Effector memory CD4-positive, alpha-beta T cell (primary cell): ENCODE data around the gene CARD14.

Source experiments
- DNase-seq, 3 donors: peaks; one replicate each; pipeline ENCODE4 v3.0.0-alpha.2; 2020
- H3K27ac ChIP-seq: 2 replicates; pipeline ENCODE4 v1.7.0; 2013; ENCODE audit warnings: mild to moderate bottlenecking, low read length, moderate library complexity; ENCODE audit not compliant: insufficient read depth, poor library complexity, severe bottlenecking
- H3K27me3 ChIP-seq: replicated peaks from 2 replicates; pipeline ENCODE4 v1.7.0; 2013; ENCODE audit warnings: mild to moderate bottlenecking, low read length; ENCODE audit not compliant: insufficient read depth, control insufficient read depth, poor library complexity, severe bottlenecking
- H3K36me3 ChIP-seq: 2 replicates; pipeline ENCODE4 v1.7.0; 2013; ENCODE audit warnings: mild to moderate bottlenecking, low read length, moderate library complexity; ENCODE audit not compliant: control insufficient read depth, insufficient read depth
- H3K4me1 ChIP-seq: 2 replicates; pipeline ENCODE4 v1.7.0; 2013; ENCODE audit warnings: low read length, mild to moderate bottlenecking; ENCODE audit not compliant: control insufficient read depth, insufficient read depth, poor library complexity, severe bottlenecking
- H3K4me3 ChIP-seq: 2 replicates; pipeline ENCODE4 v1.7.0; 2013; ENCODE audit warnings: low read length, low read depth, mild to moderate bottlenecking; ENCODE audit not compliant: insufficient read depth, poor library complexity, severe bottlenecking
- H3K9me3 ChIP-seq: 2 replicates; pipeline ENCODE4 v1.7.0; 2013; ENCODE audit warnings: mild to moderate bottlenecking, low read length, moderate library complexity; ENCODE audit not compliant: control insufficient read depth

CARD14 gene

GRCh38 chr17:80166446-80166845 is 3.4 kb upstream of the CARD14 start:
- no peaks in the 10 kb centered on the region for H3K27me3 ChIP-seq
- H3K4me1 ChIP-seq = no peaks in the 10 kb centered on the region

DNA sequence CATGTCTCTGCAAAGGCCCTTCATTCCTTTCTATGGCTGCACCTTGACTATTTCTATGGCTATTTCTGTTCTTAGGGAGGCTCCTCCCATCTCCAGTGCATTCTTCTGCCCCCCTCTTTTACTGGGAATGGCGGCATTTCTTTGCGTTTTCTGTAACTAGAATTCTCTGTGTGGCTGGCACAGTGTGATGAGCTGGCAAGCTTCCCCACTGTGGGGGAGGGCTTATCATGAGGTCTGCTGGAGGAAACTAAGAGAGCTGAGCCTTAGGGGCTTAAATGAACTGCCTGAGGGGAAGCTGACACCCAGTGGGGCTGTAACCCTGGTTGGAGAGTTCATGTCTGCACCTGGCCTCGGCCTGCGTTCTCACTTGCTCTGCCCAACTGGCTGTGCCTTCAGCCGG is 1.5 kb upstream of the CARD14 start:
- H3K27me3 ChIP-seq = no peaks in the 10 kb centered on the region
- no peak overlapping the region for H3K27ac ChIP-seq
- no peaks in the 10 kb centered on the region for H3K9me3 ChIP-seq
- no peak overlapping the region for H3K4me3 ChIP-seq
- no peak for DNase-seq
- H3K4me1 ChIP-seq = no peaks in the 10 kb centered on the region
- H3K36me3 ChIP-seq = no peaks in the 10 kb centered on the region

More at GRCh38 chr17:80166446-80166845, 3.4 kb upstream of the CARD14 start:
- Histone ChIP-seq H3K4me3 (no peak overlapping the region), H3K36me3 (no peaks in the 10 kb centered on the region), H3K9me3 (no peaks in the 10 kb centered on the region), H3K27ac (no peak overlapping the region)
- DNase-seq = no peak

GRCh38 chr17:80169107-80169506 is 723 bp upstream of the CARD14 start:
- H3K36me3 ChIP-seq = no peaks in the 10 kb centered on the region
- no peak overlapping the region for H3K27ac ChIP-seq
- H3K4me3 ChIP-seq = no peak overlapping the region
- no peaks in the 10 kb centered on the region for H3K9me3 ChIP-seq
- no peaks in the 10 kb centered on the region for H3K4me1 ChIP-seq
- no peak for DNase-seq
- H3K27me3 ChIP-seq = no peaks in the 10 kb centered on the region

- Histone ChIP-seq H3K4me3 (no peak overlapping the region), H3K27ac (no peak overlapping the region), H3K9me3 (no peaks in the 10 kb centered on the region), H3K36me3 (no peaks in the 10 kb centered on the region), H3K4me1 (no peaks in the 10 kb centered on the region), H3K27me3 (no peaks in the 10 kb centered on the region)
- DNase-seq = no peak
These were observed 1.9 kb downstream of the CARD14 start for GRCh38 chr17:80171681-80172080.

DNA sequence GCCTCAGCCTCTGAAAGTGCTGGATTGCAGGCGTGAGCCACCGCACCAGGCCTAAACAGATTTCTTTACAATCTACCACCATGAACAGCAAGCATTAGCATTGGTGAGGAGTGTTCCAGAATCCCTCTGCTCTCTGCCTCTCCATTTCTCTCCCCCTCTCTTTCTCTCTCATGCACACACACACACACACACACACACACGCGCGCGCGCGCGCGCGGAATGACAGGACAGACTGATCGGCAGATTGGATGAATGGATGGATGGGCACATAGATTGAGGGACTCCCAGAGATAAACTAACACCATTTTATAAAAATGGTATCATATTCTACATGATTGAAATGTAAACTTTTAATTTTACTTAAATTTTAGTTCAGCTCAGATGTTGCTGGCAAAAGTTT is 3.3 kb downstream of the CARD14 start:
- H3K27ac ChIP-seq = no peak overlapping the region
- H3K27me3 ChIP-seq = no peaks in the 10 kb centered on the region
- no peaks in the 10 kb centered on the region for H3K9me3 ChIP-seq
- H3K36me3 ChIP-seq = no peaks in the 10 kb centered on the region
- H3K4me3 ChIP-seq = no peak overlapping the region
- no peak for DNase-seq
- no peaks in the 10 kb centered on the region for H3K4me1 ChIP-seq

DNA sequence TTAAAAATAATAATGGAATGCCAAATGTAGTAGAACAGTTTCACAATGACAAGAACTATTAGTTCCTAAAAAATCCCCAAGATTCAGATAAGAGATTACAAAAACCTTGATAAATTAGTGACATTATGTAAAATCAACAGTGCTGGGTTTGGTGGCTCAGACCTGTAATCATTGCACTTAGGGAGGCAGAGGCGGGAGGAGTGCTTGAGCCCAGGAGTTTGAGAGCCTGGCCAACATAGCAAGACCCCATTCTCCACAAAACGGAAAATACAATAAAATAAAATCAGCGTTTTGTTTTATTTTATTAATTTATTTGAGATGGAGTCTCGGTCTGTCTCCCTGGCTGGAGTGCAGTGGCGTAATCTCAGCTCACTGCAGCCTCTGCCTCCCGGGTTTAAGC is 4.1 kb downstream of the CARD14 start:
- H3K9me3 ChIP-seq = no peaks in the 10 kb centered on the region

DNA sequence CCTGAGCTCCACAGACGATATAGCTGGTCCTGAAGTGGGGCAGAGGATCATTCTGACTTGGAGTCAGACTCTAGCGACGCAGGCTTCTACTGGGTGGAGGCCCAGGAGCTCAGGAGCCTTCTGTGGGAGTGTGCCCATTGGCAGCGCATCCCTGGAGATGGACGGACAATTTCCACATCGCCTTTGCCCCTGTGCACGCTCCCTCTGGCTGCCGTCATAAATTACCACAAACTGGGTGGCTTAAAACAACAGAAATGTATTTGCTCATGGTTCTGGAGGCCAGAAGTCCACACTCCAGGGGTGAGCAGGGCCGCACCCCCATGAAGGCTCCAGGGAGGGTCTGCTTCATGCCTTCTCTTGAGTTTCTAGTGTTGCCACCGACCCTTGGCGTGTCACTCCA is 6.9 kb downstream of the CARD14 start:
- no peak for DNase-seq
- no peaks in the 10 kb centered on the region for H3K27me3 ChIP-seq
- H3K27ac ChIP-seq = no peak overlapping the region
- H3K4me1 ChIP-seq = no peaks in the 10 kb centered on the region
- no peak overlapping the region for H3K4me3 ChIP-seq
- H3K9me3 ChIP-seq = no peaks in the 10 kb centered on the region
- H3K36me3 ChIP-seq = no peaks in the 10 kb centered on the region

More for the DNA sequence above, 4.1 kb downstream of the CARD14 start:
- no peaks in the 10 kb centered on the region for H3K27me3 ChIP-seq
- H3K4me3 ChIP-seq = no peak overlapping the region
- no peaks in the 10 kb centered on the region for H3K4me1 ChIP-seq
- no peak for DNase-seq
- H3K27ac ChIP-seq = no peak overlapping the region
- no peaks in the 10 kb centered on the region for H3K36me3 ChIP-seq

GRCh38 chr17:80177986-80178595 is 8.3 kb downstream of the CARD14 start:
- H3K27ac ChIP-seq = no peak overlapping the region
- no peaks in the 10 kb centered on the region for H3K4me1 ChIP-seq
- no peaks in the 10 kb centered on the region for H3K36me3 ChIP-seq
- DNase-seq = no peak
- no peaks in the 10 kb centered on the region for H3K9me3 ChIP-seq
- no peak overlapping the region for H3K4me3 ChIP-seq
- H3K27me3 ChIP-seq = no peaks in the 10 kb centered on the region

DNA sequence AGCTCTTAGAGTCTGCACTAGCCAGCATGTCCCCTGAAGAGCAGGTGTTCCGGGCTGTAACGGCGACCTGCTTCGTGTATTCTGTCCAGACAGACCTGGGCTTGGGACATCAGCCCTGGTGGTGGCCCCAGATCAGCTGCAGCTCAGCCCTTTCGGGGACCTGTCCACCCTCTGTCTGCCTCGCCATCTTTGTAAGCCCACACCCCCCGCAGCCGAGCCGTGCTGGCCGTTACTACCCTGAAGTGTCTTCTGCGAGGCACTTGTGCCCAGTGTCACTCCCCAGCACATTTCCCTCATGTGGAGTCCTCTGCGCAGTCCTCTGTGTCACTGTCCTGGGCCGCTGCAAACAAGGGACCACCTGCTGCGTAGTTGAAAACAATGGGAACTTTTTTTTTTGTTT is 10.4 kb downstream of the CARD14 start:
- no peaks in the 10 kb centered on the region for H3K4me1 ChIP-seq

DNA sequence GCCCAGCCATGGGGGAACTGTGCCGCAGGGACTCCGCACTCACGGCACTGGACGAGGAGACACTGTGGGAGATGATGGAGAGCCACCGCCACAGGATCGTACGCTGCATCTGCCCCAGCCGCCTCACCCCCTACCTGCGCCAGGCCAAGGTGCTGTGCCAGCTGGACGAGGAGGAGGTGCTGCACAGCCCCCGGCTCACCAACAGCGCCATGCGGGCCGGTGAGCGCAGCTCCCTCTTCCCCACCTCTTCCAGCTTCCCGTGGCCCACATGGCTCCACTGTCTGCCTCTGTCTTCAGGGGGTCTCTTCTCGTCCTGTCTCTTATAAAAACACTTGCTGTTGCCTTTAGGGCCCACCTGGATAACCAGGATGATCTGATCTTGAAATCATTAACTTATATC is 11.6 kb downstream of the CARD14 start:
- Histone ChIP-seq H3K4me1 (no peaks in the 10 kb centered on the region), H3K27me3 (no peaks in the 10 kb centered on the region), H3K36me3 (no peaks in the 10 kb centered on the region), H3K9me3 (no peaks in the 10 kb centered on the region), H3K4me3 (no peak overlapping the region), H3K27ac (no peak overlapping the region)
- no peak for DNase-seq

More for the DNA sequence above, 10.4 kb downstream of the CARD14 start:
- Histone ChIP-seq H3K27ac (no peak overlapping the region), H3K4me3 (no peak overlapping the region), H3K36me3 (no peaks in the 10 kb centered on the region), H3K9me3 (no peaks in the 10 kb centered on the region), H3K27me3 (no peaks in the 10 kb centered on the region)
- no peak for DNase-seq
